Stromal cell of bone marrow (primary cell): ENCODE measurements around the gene DCUN1D1.

Source experiments
- DNase-seq: peaks from one replicate; pipeline ENCODE4 v3.0.0-alpha.2; 2012; ENCODE audit warnings: low read depth

DCUN1D1 gene

DNA sequence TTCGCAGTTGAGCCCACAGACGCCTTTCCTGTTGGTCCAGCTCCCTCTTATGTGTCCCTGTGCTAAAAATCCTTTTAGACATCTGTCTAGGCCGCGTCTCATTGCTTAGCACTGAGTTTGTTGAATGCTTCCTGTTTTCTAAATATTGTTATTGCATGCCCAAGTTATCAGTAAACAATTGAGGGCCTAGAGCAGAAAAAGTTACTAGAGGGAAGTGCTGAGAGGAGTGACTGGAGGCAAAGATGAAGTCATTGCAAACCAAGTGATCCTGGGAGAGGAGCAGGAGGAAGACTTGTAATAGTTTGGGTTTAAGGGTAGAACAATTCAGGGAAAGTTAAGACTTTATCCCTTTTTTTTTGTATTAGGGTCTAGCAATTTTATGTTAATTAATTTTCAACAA is 88.1 kb downstream of the DCUN1D1 start:
- no peak for DNase-seq

DNA sequence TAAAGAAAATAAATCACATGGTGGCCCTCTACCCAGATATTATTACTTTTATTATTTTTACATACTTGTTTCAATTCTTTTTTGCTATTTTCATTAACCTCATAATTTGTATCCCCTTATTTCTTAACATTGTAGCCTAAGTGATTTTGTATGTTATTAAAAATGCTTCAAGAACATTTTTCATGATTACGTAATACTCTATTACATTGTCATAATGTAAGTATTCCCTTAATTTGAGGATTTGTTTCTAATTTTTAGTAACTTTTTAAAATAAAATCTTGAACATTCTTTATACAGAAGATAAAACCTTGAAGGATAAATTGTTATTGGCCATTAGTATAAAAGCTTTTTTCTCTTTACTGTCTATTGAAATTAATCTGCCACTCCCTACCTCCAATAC is 89.0 kb downstream of the DCUN1D1 start:
- DNase-seq = no peak

DNA sequence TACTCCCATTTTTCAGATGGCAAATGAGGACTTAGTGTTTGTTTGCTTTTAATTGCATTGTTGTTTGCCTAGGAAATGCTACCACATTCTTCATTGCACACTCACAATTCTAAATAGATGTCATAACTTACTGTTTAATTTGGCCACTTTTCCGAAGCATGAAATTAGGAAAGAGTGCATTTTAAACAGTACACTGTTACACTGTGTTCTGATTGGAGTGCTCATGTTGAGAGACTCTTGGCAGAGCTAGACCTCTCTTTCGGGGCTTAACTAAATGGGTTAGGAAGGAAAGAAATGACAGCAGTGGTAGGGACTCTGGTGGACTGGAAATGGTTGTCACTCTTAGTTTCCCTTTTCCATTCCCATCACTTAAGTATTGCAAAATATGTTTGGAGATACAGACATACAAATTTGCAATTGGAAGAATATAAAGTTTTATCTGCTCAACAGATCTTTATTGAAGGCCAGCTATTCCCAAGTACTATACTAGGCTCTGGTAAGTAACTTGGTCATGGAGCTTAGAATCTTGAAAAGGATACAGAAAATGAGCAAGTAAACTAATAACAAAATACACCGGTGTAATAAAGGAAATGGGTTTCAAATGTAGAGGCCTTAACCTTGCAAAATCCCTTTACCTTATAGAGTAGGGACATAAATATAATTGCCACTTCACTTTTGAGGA is 90.2 kb downstream of the DCUN1D1 start:
- no peak for DNase-seq
